ENCODE measurements around the gene PPP3R2. TPM values are rescaled to one million over a fixed set of nuclear protein-coding genes. Genes with fewer than 3 reads are reported as not detected.
"Not testable (repeated sequence)": the region's sequence is repeated elsewhere in the genome, so short reads cannot be mapped to it uniquely, and the experiment has no call there.

The PPP3R2 gene
- total RNA-seq, 1 donor from 2014 or later = not detected

DNA sequence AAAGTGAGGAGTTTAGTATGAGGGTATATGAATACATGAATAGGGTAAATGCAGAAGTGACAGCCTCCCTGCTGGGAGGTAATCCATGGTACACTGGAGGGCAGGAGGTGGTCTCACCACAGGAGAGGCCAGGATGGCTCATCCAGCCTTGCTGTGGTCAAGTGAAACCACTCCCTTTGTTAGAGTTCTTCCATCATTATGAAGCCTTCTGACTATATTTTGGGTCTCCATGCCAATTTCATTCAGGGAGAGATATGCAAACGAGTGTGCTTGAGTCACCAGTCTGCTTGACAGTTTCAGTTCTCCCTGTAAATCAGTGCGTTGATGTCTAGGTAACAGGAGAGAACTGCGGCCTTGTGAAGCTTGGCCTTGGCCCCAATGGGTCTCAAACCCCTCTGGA, 16.4 kb downstream of the PPP3R2 start:
- no peaks in the 10 kb centered on the region for H3K9me3 Mint-ChIP-seq
- H3K4me1 Mint-ChIP-seq = peaks cover 2% of the 10 kb centered on the region
- no peaks in the 10 kb centered on the region for H3K36me3 Mint-ChIP-seq (ENCODE audit: low read depth)
- no peak overlapping the region for H3K27ac Mint-ChIP-seq
- intact Hi-C loops (cut with micrococcal nuclease) = no loop called here
- H3K27me3 Mint-ChIP-seq = no peaks in the 10 kb centered on the region
- H3K4me3 Mint-ChIP-seq = no peak overlapping the region
- DNase-seq = no peak

DNA sequence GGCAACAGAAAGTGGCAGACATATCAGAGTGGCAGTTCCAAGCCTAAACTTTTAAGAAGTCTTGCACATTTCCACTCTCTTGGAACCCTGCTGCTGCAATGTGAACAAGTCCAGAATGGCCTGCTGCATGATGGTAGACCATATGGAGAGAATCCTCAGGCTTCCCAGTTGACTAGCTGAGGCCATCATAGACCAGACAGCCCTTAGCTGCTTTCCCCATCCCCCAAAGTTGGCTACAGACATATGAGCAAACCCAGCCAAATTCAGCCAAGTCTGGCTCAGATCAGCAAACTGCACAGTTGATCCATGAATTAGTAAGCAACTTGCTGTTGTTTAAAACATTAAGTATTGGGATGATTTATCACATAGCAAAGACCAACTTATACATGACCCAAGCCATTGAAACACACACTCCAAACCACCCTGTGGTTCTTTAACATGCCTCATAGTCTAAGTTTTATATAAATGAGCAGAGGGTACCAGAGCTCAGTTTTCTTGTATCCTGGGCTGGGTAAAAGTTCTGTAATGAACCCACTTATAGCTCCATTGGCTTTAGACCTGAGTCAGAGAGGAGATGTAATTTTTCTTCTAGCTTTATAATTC, 19.9 kb downstream of the PPP3R2 start:
- H3K9me3 Mint-ChIP-seq = no peaks in the 10 kb centered on the region
- no peak overlapping the region for H3K27ac Mint-ChIP-seq
- peaks cover 19% of the 10 kb centered on the region for H3K4me1 Mint-ChIP-seq
- no peak overlapping the region for H3K4me3 Mint-ChIP-seq
- H3K36me3 Mint-ChIP-seq (ENCODE audit: low read depth) = peaks cover 3% of the 10 kb centered on the region
- intact Hi-C loops (cut with micrococcal nuclease) = no loop called here
- H3K27me3 Mint-ChIP-seq = no peaks in the 10 kb centered on the region
- no peak for DNase-seq

DNA sequence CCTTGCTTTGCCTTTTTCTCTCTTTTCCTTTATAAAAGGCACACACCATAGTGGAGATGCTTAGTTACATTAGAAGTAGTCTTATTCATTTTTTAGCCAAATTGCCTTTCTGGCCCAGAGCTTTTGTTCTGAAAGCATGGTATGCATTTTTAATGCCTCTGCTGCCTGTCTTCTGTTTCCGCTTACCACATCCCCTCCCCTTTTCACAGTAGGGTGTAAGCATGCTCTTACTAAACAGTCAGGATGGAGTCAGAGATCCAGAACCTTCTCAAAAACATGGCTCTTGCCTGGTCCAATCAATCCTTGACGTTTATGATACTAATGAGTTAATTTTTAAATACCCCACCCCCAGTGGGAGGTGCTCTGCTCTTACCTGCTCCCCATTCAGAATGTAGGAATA, 22.5 kb downstream of the PPP3R2 start:
- intact Hi-C loops (cut with micrococcal nuclease) = no loop called here
- Mint-ChIP-seq H3K4me3 (no peak overlapping the region), H3K4me1 (peaks cover 20% of the 10 kb centered on the region), H3K36me3 (ENCODE audit: low read depth) (peaks cover 11% of the 10 kb centered on the region), H3K9me3 (no peaks in the 10 kb centered on the region), H3K27ac (no peak overlapping the region), H3K27me3 (no peaks in the 10 kb centered on the region)
- DNase-seq = no peak

- Mint-ChIP-seq H3K4me3 (no peak overlapping the region), H3K36me3 (ENCODE audit: low read depth) (peaks cover 15% of the 10 kb centered on the region), H3K27ac (no peak overlapping the region), H3K4me1 (peaks cover 23% of the 10 kb centered on the region), H3K9me3 (no peaks in the 10 kb centered on the region), H3K27me3 (no peaks in the 10 kb centered on the region)
- intact Hi-C loops (cut with micrococcal nuclease) = no loop called here
- DNase-seq = no peak
Observed at GRCh38 chr9:101571114-101571513, 23.7 kb downstream of the PPP3R2 start.

GRCh38 chr9:101569741-101570501, 24.8 kb downstream of the PPP3R2 start:
- Mint-ChIP-seq H3K4me3 (no peak overlapping the region), H3K9me3 (no peaks in the 10 kb centered on the region), H3K36me3 (ENCODE audit: low read depth) (peaks cover 24% of the 10 kb centered on the region), H3K27ac (peak overlapping the region; percentile 70), H3K4me1 (peaks cover 23% of the 10 kb centered on the region), H3K27me3 (no peaks in the 10 kb centered on the region)
- intact Hi-C loops (cut with micrococcal nuclease) = no loop called here
- peak; percentile 59 for DNase-seq

GRCh38 chr9:101567725-101568350, 26.9 kb downstream of the PPP3R2 start:
- Mint-ChIP-seq H3K9me3 (no peaks in the 10 kb centered on the region), H3K4me1 (peaks cover 21% of the 10 kb centered on the region), H3K36me3 (ENCODE audit: low read depth) (peaks cover 34% of the 10 kb centered on the region), H3K27me3 (no peaks in the 10 kb centered on the region), H3K27ac (no peak overlapping the region), H3K4me3 (no peak overlapping the region)
- intact Hi-C loops (cut with micrococcal nuclease) = no loop called here
- no peak for DNase-seq

- Mint-ChIP-seq H3K4me1 (peaks cover 18% of the 10 kb centered on the region), H3K9me3 (no peaks in the 10 kb centered on the region), H3K27ac (no peak overlapping the region), H3K27me3 (no peaks in the 10 kb centered on the region), H3K4me3 (no peak overlapping the region), H3K36me3 (ENCODE audit: low read depth) (peaks cover 41% of the 10 kb centered on the region)
- peak; percentile 73 for DNase-seq
- intact Hi-C loops (cut with micrococcal nuclease) = no loop called here
Observed at GRCh38 chr9:101566904-101567724, 27.7 kb downstream of the PPP3R2 start.

DNA sequence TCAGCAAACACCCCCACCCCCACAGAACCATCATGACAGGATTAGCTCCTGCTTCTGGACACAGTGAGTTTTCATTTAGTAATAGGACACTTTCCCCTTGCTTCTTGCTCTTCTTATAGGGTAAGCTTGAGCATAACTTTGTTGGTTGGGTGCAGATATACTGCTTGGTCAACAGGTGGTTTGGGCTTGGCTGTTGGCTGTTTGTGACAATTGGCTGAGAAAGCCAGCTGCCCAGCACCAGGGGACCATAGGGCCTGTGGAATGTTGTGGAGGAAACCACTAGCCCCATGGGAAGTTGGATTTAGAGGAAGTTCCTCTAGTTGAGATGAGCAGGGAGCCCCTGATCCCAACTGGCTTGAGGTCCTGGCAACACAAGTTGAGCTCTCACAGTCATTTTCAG, 30.5 kb downstream of the PPP3R2 start:
- Mint-ChIP-seq H3K4me3 (no peak overlapping the region), H3K9me3 (peaks cover 7% of the 10 kb centered on the region), H3K4me1 (peaks cover 13% of the 10 kb centered on the region), H3K27ac (no peak overlapping the region), H3K27me3 (no peaks in the 10 kb centered on the region), H3K36me3 (ENCODE audit: low read depth) (peaks cover 63% of the 10 kb centered on the region)
- no peak for DNase-seq
- intact Hi-C loops (cut with micrococcal nuclease) = no loop called here

GRCh38 chr9:101562966-101563365, 31.8 kb downstream of the PPP3R2 start:
- intact Hi-C loops (cut with micrococcal nuclease) = no loop called here
- Mint-ChIP-seq H3K27me3 (no peaks in the 10 kb centered on the region), H3K27ac (no peak overlapping the region), H3K9me3 (peaks cover 15% of the 10 kb centered on the region), H3K4me3 (no peak overlapping the region), H3K36me3 (ENCODE audit: low read depth) (peaks cover 73% of the 10 kb centered on the region), H3K4me1 (peaks cover 13% of the 10 kb centered on the region)
- no peak for DNase-seq

DNA sequence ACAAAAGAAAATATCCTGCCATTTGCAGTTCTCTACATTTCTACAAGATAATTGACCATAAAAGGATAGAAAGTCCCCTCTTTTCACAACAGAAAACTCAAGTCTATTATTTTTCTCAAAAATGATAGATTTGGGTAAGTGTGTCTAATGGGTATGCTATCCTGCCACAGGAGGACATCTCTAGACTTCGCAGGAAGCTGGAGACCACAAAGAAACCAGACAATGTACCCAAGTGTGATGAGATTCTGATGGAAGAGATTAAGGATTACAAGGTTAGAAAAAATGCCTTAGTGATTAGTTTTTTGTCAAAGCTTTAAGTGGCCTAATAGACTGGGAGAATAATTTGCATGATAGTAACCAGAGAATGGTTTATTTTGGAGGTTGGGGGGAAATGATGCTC, 33.0 kb downstream of the PPP3R2 start:
- Mint-ChIP-seq H3K4me1 (peaks cover 9% of the 10 kb centered on the region), H3K27ac (no peak overlapping the region), H3K4me3 (no peak overlapping the region), H3K36me3 (ENCODE audit: low read depth) (peaks cover 77% of the 10 kb centered on the region), H3K9me3 (peaks cover 15% of the 10 kb centered on the region), H3K27me3 (no peaks in the 10 kb centered on the region)
- no peak for DNase-seq
- intact Hi-C loops (cut with micrococcal nuclease) = no loop called here

DNA sequence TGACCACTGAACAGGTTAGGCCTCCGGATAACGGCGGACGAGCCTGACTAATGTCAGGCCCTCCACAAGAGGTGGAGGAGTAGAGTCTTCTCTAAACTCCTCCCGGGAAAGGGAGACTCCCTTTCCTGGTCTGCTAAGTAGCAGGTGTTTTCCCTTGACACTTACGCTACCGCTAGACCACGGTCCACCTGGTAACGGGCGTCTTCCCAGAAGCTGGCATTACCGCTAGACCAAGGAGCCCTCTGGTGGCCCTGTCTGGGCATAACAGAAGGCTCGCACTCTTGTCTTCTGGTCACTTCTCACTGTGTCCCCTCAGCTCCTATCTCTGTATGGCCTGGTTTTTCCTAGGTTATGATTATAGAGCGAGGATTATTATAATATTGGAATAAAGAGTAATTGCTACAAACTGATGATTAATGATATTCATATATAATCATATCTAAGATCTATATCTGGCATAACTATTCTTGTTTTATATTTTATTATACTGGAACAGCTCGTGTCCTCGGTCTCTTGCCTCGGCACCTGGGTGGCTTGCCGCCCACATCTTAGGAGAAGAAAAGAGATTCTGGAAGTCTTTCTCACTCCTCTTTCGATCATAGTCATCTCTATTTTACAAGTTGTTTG, 45.2 kb downstream of the PPP3R2 start:
- intact Hi-C loops (cut with micrococcal nuclease); DNase-seq; H3K27ac Mint-ChIP-seq; H3K4me3 Mint-ChIP-seq; H3K4me1 Mint-ChIP-seq; H3K9me3 Mint-ChIP-seq; H3K27me3 Mint-ChIP-seq: not testable (repeated sequence)
- H3K36me3 Mint-ChIP-seq (ENCODE audit: low read depth) = peaks cover 73% of the 10 kb centered on the region

DNA sequence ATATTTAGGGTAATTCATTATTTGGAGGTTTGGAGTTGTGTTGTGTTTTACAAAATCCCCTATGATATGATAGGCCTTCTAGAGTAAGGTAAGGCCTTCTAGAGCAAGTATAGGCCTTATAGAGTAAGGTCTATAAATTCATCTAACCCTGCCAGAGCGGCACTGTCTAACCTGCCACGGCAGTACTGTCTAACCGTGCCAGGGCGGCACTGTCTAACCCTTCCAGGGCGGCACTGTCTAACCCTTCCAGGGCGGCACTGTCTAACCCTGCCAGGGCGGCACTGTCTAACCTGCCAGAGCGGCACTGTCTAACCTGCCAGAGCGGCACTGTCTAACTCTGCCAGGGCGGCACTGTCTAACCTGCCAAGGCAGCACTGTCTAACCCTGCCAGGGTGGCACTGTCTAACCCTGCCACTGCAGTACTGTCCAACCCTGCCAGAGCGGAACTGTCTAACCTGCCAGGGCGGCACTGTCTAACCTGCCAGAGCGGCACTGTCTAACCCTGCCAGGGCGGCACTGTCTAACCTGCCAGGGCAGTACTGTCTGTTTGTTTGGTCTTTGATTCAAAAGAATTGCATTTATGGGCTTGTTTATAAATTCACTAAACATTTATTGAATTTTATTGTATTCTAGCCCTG, 51.6 kb downstream of the PPP3R2 start:
- no peak for DNase-seq
- H3K4me3 Mint-ChIP-seq = no peak overlapping the region
- H3K27ac Mint-ChIP-seq = no peak overlapping the region
- no peaks in the 10 kb centered on the region for H3K4me1 Mint-ChIP-seq
- H3K36me3 Mint-ChIP-seq (ENCODE audit: low read depth) = peaks cover 33% of the 10 kb centered on the region
- H3K27me3 Mint-ChIP-seq = no peaks in the 10 kb centered on the region
- intact Hi-C loops (cut with micrococcal nuclease) = no loop called here
- H3K9me3 Mint-ChIP-seq = no peaks in the 10 kb centered on the region

Data from activated CD4-positive, alpha-beta T cell treated with anti-CD3 and anti-CD28 coated beads, Interleukin-2, amount 10 ng/mL, durations not matched to agents 24 days and 14 days (primary cell).